C4-2B (cell line): ENCODE data around the gene RGS5.

Experiments
- CTCF ChIP-seq: fragments of 450-650 bp; conservative IDR thresholded peaks from 2 replicates; pipeline ENCODE4 v1.5.1; 2017; ENCODE audit warnings: mild to moderate bottlenecking
- ZFX ChIP-seq: fragments of 450-650 bp; IDR thresholded peaks from 2 replicates; pipeline ENCODE4 v1.6.1; 2017

DNA sequence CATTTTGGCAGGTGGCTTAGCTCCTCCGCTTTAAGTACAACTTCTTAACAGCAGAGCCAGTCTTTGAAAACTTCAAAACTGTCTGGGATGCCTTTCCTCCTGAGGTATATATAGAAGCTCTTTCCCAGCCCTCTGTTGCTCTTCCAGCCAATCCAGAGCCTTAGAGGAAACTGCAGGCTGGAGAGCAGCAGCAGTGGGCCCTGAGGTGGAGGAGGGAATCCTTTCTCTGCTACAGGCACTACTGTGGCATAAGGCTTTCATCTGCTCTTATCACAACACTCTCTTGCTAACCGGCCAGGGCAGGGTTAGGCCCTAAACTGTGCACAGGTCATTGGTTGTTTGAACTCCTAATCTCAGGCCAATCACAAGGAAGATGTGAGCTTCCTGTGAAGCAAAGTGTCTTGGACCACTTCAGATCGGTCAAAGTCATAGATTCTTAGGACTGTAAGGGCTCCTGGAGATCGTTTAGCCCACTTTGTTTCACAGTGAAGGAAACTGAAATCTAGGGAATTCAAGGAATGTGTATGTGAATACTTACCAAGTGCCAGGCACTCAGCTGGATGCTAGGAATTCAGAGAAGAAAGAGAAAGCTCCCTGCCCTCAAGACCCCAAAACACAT is at the start of gene RGS5:
- TF ChIP-seq ZFX (no peak), CTCF (no peak)
